ENCODE results near the gene SGCB. TPM values are rescaled to one million over a fixed set of nuclear protein-coding genes. Genes with fewer than 3 reads are reported as not detected.

The SGCB gene
- total RNA-seq, 1 donor from 2014 or later: 30.1 TPM

DNA sequence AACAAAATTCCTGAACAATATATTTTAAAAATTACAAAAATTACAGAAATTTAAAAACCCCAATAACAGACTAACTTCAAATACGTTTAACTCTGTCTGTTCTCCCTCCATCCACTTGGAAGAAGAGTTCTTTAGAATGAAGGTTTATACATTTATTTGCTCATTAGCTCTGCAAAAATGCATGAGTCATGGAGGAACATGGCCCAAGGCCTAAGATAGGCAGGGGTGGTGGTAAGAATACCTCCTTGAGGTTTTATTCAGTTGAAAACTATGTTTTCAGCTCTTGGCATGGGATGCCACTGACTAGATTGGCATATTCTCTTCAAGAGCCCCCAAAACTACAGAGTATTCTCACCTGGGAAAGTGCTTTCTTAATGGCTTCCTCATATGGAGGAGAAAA, 9.1 kb downstream of the SGCB start:
- TF ChIP-seq, protein P1, sequence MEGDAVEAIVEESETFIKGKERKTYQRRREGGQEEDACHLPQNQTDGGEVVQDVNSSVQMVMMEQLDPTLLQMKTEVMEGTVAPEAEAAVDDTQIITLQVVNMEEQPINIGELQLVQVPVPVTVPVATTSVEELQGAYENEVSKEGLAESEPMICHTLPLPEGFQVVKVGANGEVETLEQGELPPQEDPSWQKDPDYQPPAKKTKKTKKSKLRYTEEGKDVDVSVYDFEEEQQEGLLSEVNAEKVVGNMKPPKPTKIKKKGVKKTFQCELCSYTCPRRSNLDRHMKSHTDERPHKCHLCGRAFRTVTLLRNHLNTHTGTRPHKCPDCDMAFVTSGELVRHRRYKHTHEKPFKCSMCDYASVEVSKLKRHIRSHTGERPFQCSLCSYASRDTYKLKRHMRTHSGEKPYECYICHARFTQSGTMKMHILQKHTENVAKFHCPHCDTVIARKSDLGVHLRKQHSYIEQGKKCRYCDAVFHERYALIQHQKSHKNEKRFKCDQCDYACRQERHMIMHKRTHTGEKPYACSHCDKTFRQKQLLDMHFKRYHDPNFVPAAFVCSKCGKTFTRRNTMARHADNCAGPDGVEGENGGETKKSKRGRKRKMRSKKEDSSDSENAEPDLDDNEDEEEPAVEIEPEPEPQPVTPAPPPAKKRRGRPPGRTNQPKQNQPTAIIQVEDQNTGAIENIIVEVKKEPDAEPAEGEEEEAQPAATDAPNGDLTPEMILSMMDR (IDR thresholded peaks at IDR 0.05; ENCODE audit: unreplicated experiment): no peak
- no peaks in the 10 kb centered on the region for H3K9me3 Mint-ChIP-seq (ENCODE audit: low read depth)

DNA sequence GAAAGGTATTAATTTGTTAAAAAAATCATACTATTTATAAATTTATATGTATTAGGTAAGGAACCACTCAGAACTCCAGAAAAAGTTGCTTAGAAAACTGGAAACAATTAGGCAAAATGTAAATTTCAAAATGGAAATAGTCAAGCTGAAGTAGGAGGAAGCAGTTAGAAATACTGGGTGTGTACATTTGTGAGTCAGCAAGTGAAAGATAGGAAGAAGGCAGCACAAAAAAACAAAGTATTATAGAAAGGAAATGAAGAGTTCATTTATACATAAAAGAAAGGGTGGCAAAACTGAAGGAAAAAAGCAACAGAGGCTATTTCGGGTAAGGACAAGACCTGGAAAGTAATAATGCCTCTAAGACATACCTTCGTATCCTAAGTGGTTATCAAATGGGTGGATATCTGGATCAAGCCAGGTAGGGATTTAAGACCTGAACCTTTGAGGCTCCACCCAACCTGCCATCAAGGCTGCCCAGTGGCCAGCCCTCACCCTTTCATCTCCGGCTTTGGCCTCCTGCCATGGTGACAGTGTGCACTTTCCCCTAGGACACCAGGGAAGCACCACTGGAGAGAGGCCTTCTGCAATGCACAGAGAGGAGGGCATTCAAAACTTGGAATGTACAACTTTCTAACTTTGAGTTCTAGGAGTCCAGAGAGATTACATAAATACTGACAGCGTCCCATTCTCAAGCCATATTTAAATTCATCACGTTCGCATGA, 18.0 kb downstream of the SGCB start, which contains the start of gene LRRC66:
Gene LRRC66, minus strand, starts transcription at position 428 of the 722 bp plus-strand sequence. CDS start 2,750 bp downstream, outside the sequence.
- Mint-ChIP-seq H3K9me3 (ENCODE audit: low read depth) (no peaks in the 10 kb centered on the region), H3K4me1 (ENCODE audit: low read depth) (peaks cover 6% of the 10 kb centered on the region), H3K36me3 (ENCODE audit: insufficient read depth) (peaks cover 11% of the 10 kb centered on the region), H3K27ac (peak within 1 kb of the TSS; percentile 30), H3K27me3 (no peaks in the 10 kb centered on the region), H3K4me3 (ENCODE audit: low read depth) (no peak within 1 kb of the TSS)
- TF ChIP-seq, protein P1 (IDR thresholded peaks at IDR 0.05; ENCODE audit: unreplicated experiment): no peak
- DNase-seq (ENCODE audit: low spot score, unreplicated experiment): no peak

More for the DNA sequence above, 9.1 kb downstream of the SGCB start:
- H3K27ac Mint-ChIP-seq: no peak overlapping the region
- H3K36me3 Mint-ChIP-seq (ENCODE audit: insufficient read depth): peaks cover 32% of the 10 kb centered on the region
- H3K4me3 Mint-ChIP-seq (ENCODE audit: low read depth): no peak overlapping the region
- H3K27me3 Mint-ChIP-seq: no peaks in the 10 kb centered on the region
- H3K4me1 Mint-ChIP-seq (ENCODE audit: low read depth): no peaks in the 10 kb centered on the region
- no peak for DNase-seq (ENCODE audit: low spot score, unreplicated experiment)

DNA sequence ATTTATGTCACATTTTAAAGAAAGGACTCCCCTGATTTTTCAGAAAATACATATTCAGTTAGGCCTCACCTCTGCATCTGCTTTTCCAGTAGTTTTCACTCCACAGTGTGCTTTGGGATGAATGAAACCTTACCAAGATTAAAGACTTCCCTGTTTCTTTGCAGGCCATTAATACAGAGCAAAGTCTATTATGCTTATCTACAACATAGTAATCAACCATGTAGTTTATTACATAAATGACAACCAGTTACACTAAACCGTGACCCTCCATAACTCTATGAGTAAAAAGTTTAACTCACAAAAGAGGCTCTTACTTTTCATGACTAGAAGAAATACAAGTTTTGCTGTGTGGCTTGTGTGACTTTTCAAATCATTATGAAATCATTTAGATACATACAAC, 20.3 kb downstream of the SGCB start:
- no peaks in the 10 kb centered on the region for H3K27me3 Mint-ChIP-seq
- no peak overlapping the region for H3K27ac Mint-ChIP-seq
- peaks cover 3% of the 10 kb centered on the region for H3K36me3 Mint-ChIP-seq (ENCODE audit: insufficient read depth)
- no peak overlapping the region for H3K4me3 Mint-ChIP-seq (ENCODE audit: low read depth)
- no peak for DNase-seq (ENCODE audit: low spot score, unreplicated experiment)
- peaks cover 6% of the 10 kb centered on the region for H3K4me1 Mint-ChIP-seq (ENCODE audit: low read depth)
- H3K9me3 Mint-ChIP-seq (ENCODE audit: low read depth): no peaks in the 10 kb centered on the region
- TF ChIP-seq, protein P1 (IDR thresholded peaks at IDR 0.05; ENCODE audit: unreplicated experiment): no peak

DNA sequence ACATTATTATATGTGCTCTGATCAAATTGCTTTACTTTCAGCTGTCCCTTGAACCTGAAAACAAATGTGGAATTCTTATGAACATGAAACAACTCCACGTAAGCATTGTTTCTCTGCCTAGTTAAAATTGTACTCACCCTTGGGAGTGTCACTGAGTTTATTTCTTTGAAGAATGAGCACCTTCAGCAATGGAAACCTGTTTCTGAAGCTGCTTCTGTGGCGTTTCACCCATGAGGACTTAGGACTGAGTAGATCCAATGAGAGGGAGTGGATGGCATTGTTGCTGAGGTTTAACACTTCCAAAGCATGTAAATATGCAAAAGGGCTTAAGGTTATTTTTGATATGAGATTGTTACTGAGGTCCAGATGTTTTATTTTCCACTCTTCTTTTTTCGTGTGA, 21.1 kb downstream of the SGCB start:
- no peaks in the 10 kb centered on the region for H3K9me3 Mint-ChIP-seq (ENCODE audit: low read depth)
- no peak for DNase-seq (ENCODE audit: low spot score, unreplicated experiment)
- no peak overlapping the region for H3K4me3 Mint-ChIP-seq (ENCODE audit: low read depth)
- H3K4me1 Mint-ChIP-seq (ENCODE audit: low read depth): peaks cover 6% of the 10 kb centered on the region
- no peak overlapping the region for H3K27ac Mint-ChIP-seq
- H3K36me3 Mint-ChIP-seq (ENCODE audit: insufficient read depth): peaks cover 3% of the 10 kb centered on the region
- TF ChIP-seq, protein P1 (IDR thresholded peaks at IDR 0.05; ENCODE audit: unreplicated experiment): no peak
- H3K27me3 Mint-ChIP-seq: no peaks in the 10 kb centered on the region

DNA sequence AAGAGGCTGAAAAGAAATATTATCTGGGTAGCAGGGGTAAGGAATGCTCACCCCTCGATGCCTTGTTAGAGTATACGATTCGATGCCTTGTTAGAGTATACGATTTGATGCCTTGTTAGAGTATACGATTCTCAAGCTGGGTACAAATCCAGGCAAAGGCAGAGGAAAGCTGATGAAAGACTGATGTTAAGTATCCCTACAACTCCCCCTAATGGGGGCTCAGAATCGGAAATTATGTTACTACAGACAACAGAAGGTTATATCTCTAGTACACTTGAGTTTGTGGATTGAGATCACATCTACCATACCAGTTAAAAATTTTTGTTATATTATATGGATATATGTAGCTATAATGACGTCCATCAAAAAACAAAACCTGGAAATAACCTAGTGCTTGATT, 22.7 kb downstream of the SGCB start:
- H3K4me3 Mint-ChIP-seq (ENCODE audit: low read depth): no peak overlapping the region
- no peak overlapping the region for H3K27ac Mint-ChIP-seq
- DNase-seq (ENCODE audit: low spot score, unreplicated experiment): no peak
- H3K36me3 Mint-ChIP-seq (ENCODE audit: insufficient read depth): no peaks in the 10 kb centered on the region
- TF ChIP-seq, protein P1 (IDR thresholded peaks at IDR 0.05; ENCODE audit: unreplicated experiment): peak; percentile 9
- H3K4me1 Mint-ChIP-seq (ENCODE audit: low read depth): peaks cover 6% of the 10 kb centered on the region
- H3K9me3 Mint-ChIP-seq (ENCODE audit: low read depth): no peaks in the 10 kb centered on the region
- no peaks in the 10 kb centered on the region for H3K27me3 Mint-ChIP-seq
